ENCODE data around the gene SMAD2. TPM values are rescaled to one million over a fixed set of nuclear protein-coding genes. Genes with fewer than 3 reads are reported as not detected.

The SMAD2 gene
- total RNA-seq, 2 experiments from 2014 or later = 40.4 to 81.1 TPM

- intact Hi-C loops (cut with micrococcal nuclease; ENCODE audit: unreplicated experiment) = no loop called here
- no TSS peak for BruUV-seq (replicated peaks)
- TF ChIP-seq, protein P1, sequence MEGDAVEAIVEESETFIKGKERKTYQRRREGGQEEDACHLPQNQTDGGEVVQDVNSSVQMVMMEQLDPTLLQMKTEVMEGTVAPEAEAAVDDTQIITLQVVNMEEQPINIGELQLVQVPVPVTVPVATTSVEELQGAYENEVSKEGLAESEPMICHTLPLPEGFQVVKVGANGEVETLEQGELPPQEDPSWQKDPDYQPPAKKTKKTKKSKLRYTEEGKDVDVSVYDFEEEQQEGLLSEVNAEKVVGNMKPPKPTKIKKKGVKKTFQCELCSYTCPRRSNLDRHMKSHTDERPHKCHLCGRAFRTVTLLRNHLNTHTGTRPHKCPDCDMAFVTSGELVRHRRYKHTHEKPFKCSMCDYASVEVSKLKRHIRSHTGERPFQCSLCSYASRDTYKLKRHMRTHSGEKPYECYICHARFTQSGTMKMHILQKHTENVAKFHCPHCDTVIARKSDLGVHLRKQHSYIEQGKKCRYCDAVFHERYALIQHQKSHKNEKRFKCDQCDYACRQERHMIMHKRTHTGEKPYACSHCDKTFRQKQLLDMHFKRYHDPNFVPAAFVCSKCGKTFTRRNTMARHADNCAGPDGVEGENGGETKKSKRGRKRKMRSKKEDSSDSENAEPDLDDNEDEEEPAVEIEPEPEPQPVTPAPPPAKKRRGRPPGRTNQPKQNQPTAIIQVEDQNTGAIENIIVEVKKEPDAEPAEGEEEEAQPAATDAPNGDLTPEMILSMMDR (conservative IDR thresholded peaks at IDR 0.05; ENCODE audit: low read length) = no peak
These were observed 15.2 kb downstream of the SMAD2 start for GRCh38 chr18:47915229-47915628.

GRCh38 chr18:47912794-47913585 lies 17.5 kb downstream of the SMAD2 start:
- BruUV-seq (replicated peaks) = no TSS peak
- Histone ChIP-seq H3K36me3 (ENCODE audit: insufficient read depth, low read length) (peaks cover 18% of the 10 kb centered on the region), H3K4me2 (ENCODE audit: low read length) (no peak overlapping the region), H3K27ac (ENCODE audit: low read depth, low read length, poor library complexity, severe bottlenecking) (no peak overlapping the region), H3K9me2 (ENCODE audit: insufficient read depth, low read length) (no peaks in the 10 kb centered on the region), H4K20me1 (ENCODE audit: insufficient read depth, low read length) (no peaks in the 10 kb centered on the region), H2AFZ (ENCODE audit: low read length) (no peak overlapping the region), H3K79me2 (ENCODE audit: insufficient read depth, low read depth, low read length) (peaks cover 78% of the 10 kb centered on the region), H3K9me3 (ENCODE audit: low read length) (no peaks in the 10 kb centered on the region), H3K4me1 (ENCODE audit: insufficient read depth, low read length, poor library complexity, severe bottlenecking) (no peaks in the 10 kb centered on the region), H3K4me3 (ENCODE audit: low read depth, low read length, poor library complexity, severe bottlenecking) (no peak overlapping the region)
- CTCF ChIA-PET (ENCODE audit: unreplicated experiment) = no interaction called here
- intact Hi-C loops (cut with micrococcal nuclease; ENCODE audit: unreplicated experiment) = no loop called here
- no peak for DNase-seq (ENCODE audit: low spot score)
- POLR2A ChIA-PET = interaction anchor here (0.7 kb wide), 3 partner anchors 34 to 1271 kb away, joined by 4 to 9 read pairs (median 8); no protein-coding TSS in a partner anchor
- TF ChIP-seq, protein P1 (conservative IDR thresholded peaks at IDR 0.05; ENCODE audit: low read length) = no peak
- no peak for TF ChIP-seq EZH2phosphoT487 (IDR thresholded peaks at IDR 0.05; ENCODE audit: borderline replicate concordance, low read depth, low read length)

More at GRCh38 chr18:47915229-47915628, 15.2 kb downstream of the SMAD2 start:
- DNase-seq (ENCODE audit: low spot score) = no peak
- H3K9me3 ChIP-seq (ENCODE audit: low read length) = no peaks in the 10 kb centered on the region
- H3K36me3 ChIP-seq (ENCODE audit: insufficient read depth, low read length) = peaks cover 4% of the 10 kb centered on the region; the same call in 1 of the 2 replicates
- peaks cover 81% of the 10 kb centered on the region for H3K79me2 ChIP-seq (ENCODE audit: insufficient read depth, low read depth, low read length)
- H3K9me2 ChIP-seq (ENCODE audit: insufficient read depth, low read length) = no peaks in the 10 kb centered on the region
- H3K27ac ChIP-seq (ENCODE audit: low read depth, low read length, poor library complexity, severe bottlenecking) = no peak overlapping the region
- no peaks in the 10 kb centered on the region for H4K20me1 ChIP-seq (ENCODE audit: insufficient read depth, low read length)
- H3K4me1 ChIP-seq (ENCODE audit: insufficient read depth, low read length, poor library complexity, severe bottlenecking) = no peaks in the 10 kb centered on the region
- no peak overlapping the region for H2AFZ ChIP-seq (ENCODE audit: low read length)
- ChIA-PET POLR2A (interaction anchor here (0.7 kb wide), 1 partner anchor 36 kb away, joined by 3 read pairs; no protein-coding TSS in a partner anchor), CTCF (ENCODE audit: unreplicated experiment) (no interaction called here)
- H3K4me2 ChIP-seq (ENCODE audit: low read length) = no peak overlapping the region
- no peak overlapping the region for H3K4me3 ChIP-seq (ENCODE audit: low read depth, low read length, poor library complexity, severe bottlenecking)

DNA sequence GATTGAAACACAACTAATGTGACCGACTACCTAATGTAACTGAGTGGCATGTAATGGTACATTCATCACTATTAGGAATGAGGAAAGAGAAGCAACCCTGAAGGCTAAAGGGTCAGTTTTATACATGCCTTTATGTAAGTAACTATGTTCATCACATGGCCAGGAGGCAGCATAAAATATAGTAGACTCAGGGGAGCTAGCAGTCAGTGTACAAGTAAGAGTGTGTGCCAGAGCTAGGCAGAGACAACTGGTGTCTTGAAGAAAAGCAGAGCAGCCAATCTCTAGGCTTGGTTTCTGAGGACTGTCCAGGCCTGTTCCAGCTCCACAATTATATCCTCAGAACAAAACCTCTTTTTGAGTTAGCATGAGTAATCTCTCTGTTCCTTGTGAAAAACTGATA lies 18.1 kb downstream of the SMAD2 start:
- Histone ChIP-seq H3K4me2 (ENCODE audit: low read length) (no peak overlapping the region), H3K9me2 (ENCODE audit: insufficient read depth, low read length) (no peaks in the 10 kb centered on the region), H3K27ac (ENCODE audit: low read depth, low read length, poor library complexity, severe bottlenecking) (no peak overlapping the region), H4K20me1 (ENCODE audit: insufficient read depth, low read length) (no peaks in the 10 kb centered on the region), H2AFZ (ENCODE audit: low read length) (no peak overlapping the region), H3K9me3 (ENCODE audit: low read length) (no peaks in the 10 kb centered on the region), H3K4me1 (ENCODE audit: insufficient read depth, low read length, poor library complexity, severe bottlenecking) (no peaks in the 10 kb centered on the region), H3K79me2 (ENCODE audit: insufficient read depth, low read depth, low read length) (peaks cover 75% of the 10 kb centered on the region), H3K4me3 (ENCODE audit: low read depth, low read length, poor library complexity, severe bottlenecking) (no peak overlapping the region), H3K36me3 (ENCODE audit: insufficient read depth, low read length) (peaks cover 24% of the 10 kb centered on the region)
- CTCF ChIA-PET (ENCODE audit: unreplicated experiment) = no interaction called here
- BruUV-seq (replicated peaks) = no TSS peak
- no peak for TF ChIP-seq EZH2phosphoT487 (IDR thresholded peaks at IDR 0.05; ENCODE audit: borderline replicate concordance, low read depth, low read length)
- TF ChIP-seq, protein P1 (conservative IDR thresholded peaks at IDR 0.05; ENCODE audit: low read length) = no peak
- POLR2A ChIA-PET = interaction anchor here (0.7 kb wide), 1 partner anchor 35 kb away, joined by 9 read pairs; no protein-coding TSS in a partner anchor
- intact Hi-C loops (cut with micrococcal nuclease; ENCODE audit: unreplicated experiment) = no loop called here
- DNase-seq (ENCODE audit: low spot score) = no peak
